ENCODE results near the gene LPP. TPM values are rescaled to one million over a fixed set of nuclear protein-coding genes. Genes with fewer than 3 reads are reported as not detected.

LPP gene
- total RNA-seq, 1 donor from 2014 or later: 26.3 TPM

DNA sequence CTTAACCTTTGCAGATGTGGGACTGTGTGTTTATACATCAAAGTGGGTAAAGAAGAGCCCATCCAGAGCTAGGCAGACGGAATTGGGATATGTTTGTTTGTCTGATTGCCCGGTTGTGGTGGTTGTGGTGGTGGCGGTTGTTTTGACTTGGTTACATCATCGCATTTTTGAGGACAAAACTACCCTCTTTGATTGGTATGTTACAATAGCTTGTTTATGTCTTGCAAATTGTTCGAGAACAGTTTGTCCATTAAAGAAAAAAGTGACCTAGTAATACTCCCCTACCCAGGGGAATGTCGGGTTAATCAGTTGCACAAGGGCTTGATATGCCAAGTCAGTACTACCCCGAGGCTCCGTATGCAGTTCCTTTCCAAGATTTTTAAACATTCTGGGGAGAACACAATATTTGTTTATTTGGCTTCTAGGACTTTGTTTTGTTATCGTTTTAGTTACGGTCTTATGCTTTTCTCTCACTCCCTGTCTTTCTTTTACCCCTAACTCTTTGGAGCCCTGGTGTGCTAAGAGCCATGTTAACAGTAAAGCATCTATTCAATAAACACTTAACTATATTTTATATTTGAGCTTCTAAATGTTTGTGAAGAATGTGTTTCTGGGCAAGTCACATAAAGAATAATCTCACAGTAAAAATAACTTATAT is 315.4 kb downstream of the LPP start:
- no peak for DNase-seq (ENCODE audit: low read depth)

DNA sequence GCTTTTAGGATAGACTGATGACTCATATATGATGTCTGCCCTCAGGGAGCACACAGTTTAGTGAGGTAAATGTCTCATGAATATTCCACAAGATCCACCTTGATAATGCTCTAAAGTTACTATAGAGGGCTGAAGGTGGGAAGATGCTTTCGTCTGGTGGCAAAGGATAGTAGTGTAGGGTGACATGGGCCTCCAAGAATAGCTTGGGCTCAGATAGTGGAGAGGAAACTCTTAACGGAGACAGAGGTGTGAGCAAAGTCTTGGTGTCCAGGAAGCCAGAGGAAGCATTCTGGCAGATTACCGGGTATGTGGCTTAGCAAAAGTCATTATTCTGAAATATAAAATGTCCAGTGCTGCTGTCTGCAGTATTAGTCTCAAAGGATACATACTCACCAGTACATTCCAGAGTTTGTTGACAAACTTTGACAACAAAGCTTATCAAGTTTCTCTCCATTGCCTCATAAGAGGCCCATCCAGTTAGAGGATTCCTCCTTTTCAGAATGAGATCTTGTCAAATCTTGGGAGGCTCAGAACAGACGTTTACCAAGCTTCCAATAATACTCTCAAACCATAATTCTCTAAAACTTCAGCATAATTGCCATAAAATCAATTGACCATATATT is 316.7 kb downstream of the LPP start:
- no peak for DNase-seq (ENCODE audit: low read depth)

DNA sequence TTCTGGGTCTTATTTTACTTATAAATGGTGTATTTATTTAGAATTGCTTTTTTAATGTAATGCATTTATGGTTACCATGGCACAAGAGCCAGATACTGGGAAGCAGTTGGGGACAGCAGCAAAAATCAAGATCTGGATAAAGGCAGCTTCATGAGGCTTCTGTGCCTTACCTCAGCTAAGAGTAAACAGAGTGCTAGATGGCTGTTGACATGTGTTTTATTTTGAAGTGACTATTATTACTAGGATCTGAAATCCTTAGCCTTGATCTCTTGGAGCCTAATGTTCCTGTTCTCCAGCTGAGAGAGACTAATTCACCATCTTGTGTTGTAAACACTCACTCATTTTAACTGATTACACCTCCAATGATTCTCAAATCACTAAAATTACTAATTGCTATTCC is 317.8 kb downstream of the LPP start:
- DNase-seq (ENCODE audit: low read depth): no peak

DNA sequence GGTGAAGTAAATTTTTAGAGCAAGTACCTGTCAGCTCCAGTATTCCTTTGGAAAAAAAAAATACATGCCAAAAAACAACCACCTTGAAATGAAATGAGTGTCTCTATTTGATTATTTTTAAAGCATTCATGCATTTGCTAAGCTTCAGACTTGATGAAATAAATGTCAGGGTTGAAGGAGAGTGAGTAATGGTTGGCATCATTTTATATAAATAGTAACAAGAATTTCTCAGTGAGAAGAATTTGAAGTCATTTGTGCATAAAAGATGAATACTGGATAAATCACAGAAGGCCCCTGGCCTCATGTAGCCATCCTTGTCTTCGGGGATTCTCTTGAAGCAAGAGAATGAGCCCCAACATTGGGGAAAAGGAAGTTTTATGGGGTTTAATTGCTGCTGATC is 318.4 kb downstream of the LPP start:
- DNase-seq (ENCODE audit: low read depth): peak; percentile 22

DNA sequence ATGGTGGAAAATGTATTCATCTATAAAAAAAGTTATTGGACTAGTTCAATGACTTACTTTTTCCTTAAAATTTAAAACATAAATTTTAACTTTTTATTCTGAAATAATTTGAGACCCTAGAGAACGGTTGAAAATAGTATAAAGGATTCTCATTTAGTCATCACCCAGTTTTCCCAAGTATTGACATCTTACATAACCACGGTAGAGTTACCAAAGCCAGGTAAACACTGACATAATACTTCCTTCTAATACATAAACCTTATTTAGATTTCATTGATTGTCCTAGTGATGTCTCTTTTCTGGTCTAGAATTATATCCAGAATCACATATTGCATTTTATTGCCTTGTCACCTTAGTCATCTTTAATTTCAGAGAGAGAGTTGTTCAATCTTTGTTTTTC is 319.1 kb downstream of the LPP start:
- no peak for DNase-seq (ENCODE audit: low read depth)

DNA sequence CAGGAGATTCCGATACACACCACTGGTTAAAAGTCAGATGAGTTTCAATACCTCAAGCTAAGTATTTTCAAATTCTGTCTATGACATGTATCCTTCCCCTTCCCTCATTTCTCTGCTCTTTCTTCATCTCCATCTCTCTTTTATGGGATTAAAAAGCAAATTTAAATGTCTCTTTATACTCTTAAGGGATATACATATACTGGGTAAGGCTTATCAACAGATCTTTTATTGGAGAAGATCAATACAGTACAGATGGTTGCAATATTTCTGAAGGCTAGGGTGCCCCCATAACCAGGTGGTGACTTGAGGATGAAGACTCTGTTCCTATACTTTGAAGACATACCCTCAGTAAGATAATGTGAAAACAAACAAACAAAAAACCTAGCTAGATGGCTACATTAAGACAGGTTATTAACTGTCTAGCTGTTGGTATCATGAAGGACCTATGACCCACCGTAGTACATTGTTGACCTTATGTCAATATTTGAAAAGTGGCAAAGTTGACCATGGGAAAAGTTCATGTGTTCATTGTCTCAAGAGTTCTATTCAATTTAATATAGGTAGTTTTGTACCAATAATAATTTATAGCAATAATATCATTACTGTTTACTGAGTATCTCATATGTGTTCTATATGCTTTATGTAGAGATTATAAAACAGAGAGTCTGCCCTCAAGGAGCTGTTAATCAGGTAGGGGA is 319.8 kb downstream of the LPP start:
- no peak for DNase-seq (ENCODE audit: low read depth)

DNA sequence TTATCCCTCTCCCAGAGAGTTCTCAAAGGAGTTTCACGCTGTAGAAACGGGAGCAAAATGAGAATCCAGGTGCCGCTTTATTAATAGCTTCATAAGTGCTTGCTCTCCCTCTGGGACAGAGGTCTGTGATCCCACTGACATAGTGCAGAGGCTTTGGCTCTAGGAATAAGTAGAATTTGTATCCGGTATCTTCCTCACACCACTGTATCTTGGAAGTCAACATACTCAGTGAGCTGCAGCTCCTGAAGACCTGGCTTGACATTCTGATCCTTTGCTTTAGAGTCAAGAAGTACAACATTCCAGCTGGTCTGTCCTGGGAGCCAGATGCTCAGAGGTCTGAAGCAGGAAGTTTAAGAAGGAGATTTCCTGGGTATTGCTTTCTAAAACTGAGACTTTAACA is 323.0 kb downstream of the LPP start:
- no peak for DNase-seq (ENCODE audit: low read depth)

DNA sequence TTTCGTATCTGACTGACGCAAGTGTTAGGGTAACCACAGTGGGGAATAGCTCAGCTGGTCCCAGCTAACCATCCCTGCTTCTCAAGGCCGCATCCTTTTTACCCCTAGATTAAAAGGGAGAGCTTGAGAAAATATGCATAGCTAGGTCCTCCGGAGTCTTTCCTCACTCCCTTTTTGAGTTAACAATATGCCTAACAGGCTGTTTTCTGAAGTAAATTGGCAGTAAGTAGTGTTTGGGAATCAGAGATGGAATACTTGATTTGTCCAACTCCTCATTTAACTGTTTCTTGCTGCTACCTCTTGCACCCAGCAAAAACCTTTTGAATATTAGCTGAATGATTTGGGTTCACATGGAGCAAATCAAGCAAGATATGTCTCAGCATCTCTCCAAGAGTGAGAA is 326.1 kb downstream of the LPP start:
- no peak for DNase-seq (ENCODE audit: low read depth)

DNA sequence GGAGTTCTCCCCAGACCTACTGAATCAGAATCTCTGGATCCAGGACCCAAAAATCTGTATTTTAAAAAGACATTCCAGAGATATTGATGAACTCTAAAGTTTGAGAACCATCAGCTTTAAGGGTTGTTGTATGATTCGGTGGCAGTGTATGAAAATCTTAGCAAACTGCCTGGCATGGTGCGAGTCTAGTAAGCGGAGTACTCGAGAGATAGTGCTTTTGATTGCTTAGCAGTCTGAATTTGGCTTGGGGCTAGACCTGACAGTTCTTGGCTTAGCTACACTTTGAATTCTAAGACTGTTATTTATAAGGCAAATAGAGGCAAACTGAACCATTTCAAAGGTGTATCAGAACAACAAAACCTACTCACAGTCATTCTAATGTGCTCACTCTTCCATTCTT is 329.0 kb downstream of the LPP start:
- no peak for DNase-seq (ENCODE audit: low read depth)

DNA sequence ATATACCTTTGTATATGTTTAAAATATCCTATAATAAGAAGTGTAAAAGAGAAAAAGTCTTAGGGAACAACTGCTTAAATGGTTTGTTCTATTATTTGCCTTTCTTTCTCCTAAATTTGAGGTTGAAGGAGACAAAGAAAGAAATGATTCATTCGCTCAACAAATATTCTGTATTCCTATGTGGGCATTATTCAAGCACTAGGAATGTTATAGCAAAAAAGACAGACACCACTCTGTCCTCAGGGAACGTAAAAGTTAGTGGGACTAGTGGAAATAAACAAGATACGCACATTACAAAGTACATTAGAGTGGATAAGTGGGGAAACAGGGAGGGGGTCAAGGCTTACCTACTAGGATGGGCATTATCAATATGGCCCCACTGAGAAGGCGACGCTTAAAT is 332.2 kb downstream of the LPP start:
- peak; percentile 38 for DNase-seq (ENCODE audit: low read depth)

DNA sequence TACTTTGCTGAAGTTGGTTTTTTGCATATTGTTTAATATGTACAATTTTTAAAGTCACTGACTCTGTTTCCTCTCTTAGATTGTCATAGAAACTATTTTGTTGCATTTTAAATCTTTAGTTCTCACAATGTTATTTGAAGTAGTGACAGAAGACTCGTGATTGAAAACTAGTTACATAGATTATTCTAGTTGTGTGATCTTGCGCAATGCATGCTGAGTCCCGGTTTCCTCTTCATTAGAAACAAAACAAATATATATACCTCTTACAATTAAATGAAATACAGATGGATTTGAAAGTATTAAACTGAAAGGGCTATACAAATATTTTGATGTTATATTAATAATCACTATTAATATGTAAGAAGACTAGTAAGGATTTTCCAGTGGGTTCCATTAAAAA is 333.0 kb downstream of the LPP start:
- DNase-seq (ENCODE audit: low read depth): no peak

DNA sequence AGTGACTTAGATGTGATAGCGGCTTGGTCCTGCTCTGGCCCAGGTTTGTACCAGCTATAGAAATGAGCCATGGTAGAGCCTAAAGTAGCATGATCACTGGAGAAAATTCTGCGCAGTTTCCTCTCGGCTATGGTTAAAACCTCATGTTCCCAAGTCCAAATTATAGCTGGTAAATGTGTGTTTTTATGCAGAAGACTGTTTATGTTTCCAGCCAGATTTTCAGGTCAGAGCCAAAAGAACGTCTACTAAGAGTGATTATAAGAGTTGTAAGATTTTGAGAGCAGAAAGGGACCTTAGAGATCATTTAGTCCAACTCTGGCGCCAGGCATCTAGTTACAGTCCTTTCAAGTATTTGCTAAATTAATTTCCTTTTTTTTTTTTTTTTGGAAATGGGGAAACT is 333.7 kb downstream of the LPP start:
- DNase-seq (ENCODE audit: low read depth): no peak

DNA sequence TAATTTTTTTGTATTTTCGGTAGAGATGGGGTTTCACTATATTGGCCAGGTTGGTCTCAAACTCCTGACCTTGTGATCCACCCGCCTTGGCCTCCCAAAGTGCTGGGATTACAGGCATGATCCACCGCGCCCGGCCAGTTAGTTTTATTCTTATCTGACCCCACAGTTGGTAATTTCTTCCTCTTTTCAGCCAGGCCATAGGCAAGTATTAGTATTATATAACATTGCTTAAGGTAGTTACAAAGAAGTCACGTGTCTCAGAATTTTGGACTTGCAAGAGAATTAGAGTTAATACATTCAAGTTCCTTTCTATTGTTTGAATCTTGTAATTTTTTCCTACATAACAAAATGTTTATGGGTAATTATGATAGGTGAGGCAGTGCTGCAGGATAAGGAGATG is 334.8 kb downstream of the LPP start:
- DNase-seq (ENCODE audit: low read depth): no peak

DNA sequence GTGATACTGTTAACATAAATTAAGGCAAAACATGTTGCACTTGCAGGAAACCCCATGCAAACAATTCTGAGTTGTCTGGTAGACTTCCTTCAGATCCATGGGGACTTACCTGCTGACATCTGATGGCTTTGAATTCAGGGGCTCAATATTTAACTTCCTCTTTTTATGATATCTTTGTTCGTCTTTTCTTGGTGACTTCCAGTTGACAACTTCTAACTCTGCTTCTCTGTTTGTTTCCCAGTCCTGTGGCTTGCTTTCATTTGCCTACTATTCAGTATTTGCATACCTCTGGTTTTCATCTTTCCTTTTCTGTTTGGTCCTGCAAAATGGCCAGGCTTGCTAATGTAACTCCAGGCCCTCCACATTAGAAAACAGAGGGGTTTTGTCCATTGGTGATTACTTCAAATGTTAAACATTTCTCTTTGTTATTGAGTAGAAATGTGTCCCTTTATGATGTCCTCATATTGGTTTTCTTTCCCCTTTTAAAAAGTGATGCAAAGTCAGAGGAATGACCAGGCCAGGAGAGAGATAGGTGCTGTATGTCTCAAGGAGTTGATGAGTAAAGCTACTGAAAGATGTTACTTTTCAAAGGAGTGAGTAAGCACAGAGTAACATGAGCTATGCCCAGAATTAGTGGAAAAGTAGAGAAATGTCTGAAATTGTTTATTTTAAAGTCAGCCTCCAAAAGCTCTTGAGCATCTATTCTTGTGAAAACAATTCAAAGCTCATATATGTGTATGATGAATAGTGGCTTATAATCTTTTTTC is 335.9 kb downstream of the LPP start:
- DNase-seq (ENCODE audit: low read depth): no peak

DNA sequence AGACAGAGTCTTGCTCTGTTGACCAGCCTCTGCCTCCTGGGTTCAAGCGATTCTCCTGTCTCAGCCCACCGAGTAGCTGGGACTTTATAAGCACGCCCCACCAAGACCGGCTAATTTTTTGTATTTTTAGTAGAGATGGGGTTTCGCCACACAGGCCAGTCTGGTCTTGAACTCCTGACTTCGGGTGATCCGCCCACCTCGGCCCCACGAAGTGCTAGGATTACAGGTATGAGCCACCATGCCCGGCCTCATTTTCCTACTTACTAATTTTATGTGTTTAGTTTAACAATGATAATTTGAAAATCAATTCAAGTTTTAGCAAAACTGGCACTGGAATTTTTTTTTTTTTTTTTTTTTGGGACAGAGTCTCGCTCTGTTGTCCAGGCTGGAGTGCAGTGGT is 336.5 kb downstream of the LPP start:
- no peak for DNase-seq (ENCODE audit: low read depth)

DNA sequence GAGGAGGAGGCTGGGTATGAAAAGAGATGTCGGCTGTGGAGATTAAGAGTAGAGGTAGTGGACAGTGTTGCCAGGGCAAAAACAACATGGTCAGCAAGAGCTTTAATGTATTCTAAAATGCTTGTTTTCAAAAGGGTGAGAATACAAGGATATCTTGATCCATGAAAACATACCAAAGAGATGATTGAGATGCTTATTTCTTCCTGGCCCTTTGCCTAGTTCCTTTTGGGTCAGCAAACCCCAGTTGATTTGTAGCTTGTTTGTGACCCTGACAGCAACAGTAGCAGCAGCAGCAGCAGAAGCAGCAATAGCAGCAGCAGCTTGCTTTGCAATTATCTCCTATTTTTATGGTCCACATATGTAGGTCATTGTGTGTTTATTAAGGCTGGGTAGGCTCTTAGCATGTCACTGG is 337.3 kb downstream of the LPP start:
- peak; percentile 64 for DNase-seq (ENCODE audit: low read depth)

DNA sequence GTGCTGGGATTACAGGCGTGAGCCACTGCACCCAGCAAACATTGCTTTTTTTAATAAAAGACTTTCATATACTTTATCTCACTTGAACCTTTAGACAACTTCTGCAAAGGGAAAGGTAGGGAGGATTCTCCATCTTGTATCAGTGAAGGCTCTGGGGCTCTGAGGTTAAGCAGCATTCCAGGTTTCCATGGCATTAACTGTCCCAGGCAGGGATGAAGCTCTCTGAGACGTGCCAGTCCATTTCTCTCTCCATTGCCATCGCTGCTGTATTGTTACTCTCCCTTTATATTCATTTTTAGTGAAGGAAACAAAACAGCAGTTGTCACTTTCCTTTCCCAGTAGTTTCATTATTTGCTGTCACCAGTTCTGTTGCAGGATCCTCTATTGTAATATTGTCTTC is 342.4 kb downstream of the LPP start:
- no peak for DNase-seq (ENCODE audit: low read depth)

DNA sequence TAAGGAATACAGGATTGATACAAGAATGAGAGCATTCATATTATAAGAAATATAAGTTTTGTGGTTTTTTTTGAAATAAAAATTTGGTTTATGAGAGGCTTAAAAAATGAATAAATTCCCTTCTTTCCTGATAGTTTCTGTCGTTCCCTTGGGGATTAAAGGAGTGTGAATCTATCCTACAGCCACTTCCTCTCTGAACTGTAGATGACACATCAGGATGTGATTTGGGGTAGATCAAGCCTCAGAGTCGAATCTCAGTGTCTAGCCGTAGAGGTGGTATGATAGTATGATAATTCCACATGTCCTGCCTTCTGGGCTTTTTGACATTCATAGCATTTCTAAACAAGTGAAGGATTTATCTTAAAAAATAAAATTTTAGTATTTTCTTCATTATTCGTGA is 343.1 kb downstream of the LPP start:
- no peak for DNase-seq (ENCODE audit: low read depth)

DNA sequence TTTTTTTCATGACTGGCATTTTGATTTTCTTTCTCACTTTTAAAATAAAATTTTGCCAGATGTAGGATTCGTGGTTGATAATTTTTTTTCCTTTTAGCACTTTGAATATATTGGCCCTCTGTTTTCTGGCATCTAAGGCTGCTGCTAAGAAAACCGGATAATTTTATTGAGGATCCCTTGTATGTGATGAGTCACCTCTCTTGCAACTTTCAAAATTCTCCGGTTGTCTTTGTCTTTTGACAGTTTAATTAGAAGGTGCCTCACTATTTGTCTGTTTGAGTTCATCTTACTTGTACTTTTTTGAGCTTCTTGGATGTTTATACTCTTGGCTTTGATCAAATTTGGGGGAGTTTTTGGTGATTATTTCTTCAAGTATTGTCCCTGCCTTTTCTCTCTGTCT is 349.7 kb downstream of the LPP start:
- no peak for DNase-seq (ENCODE audit: low read depth)

DNA sequence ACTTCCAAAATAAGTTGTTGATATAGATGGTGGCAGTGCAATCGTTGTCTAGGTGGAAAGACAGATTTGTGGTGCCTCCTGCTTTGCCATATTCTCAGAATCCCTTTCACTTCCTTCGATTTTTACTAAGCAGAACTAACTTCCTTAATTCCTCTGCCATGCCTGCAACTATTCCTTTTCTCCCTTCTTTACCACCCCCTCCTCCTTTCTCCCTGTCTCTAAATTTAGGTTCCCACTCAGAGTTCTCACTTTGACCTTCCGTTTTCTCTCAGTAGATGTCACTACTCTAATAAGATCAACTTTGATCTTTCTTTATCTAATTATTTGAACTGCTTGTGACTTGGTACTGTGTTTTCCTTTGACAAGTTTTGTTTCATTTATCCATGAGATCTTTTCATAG is 351.2 kb downstream of the LPP start:
- DNase-seq (ENCODE audit: low read depth): no peak

DNA sequence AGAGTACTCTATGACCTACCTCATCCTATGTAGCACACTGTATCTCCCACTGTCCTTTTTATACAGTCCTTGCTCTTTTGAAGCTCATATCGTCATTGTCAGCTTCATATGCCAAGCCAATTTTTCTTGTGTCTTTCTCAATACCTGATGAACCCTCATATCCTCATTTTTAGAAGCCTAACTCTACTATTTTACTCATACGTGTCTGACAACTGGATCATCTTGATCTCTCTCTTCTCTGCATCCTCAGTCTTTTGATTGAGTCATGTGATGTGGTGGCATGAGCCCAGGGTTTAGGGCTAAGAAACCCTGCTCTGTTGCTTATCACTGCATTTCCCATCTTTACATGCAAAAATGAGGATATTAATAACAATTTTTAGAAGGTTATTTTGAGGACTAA is 352.0 kb downstream of the LPP start:
- no peak for DNase-seq (ENCODE audit: low read depth)

DNA sequence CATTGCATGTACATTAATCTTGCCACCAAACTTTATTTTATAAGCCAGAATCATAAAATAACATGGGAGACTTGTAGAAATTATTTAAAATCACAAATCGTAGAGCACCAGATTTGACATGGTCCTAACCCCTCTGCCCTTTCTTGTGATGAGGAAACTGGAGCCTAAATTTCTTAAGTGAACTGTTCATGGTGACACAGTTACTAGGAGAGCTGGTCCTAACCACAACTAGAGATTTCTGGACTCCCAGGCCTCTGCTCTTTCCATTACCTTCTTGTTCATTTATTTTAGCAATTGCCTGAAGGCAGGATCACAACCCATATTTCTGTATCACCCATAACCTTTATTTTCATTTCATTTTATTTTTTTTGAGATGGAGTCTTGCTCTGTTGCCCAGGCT is 352.5 kb downstream of the LPP start:
- DNase-seq (ENCODE audit: low read depth): no peak

All from myocyte (in vitro differentiated cells).